KOPT-K1 (cell line): ENCODE results near the gene DIO3.

ENCODE experiments used
- H3K27ac ChIP-seq: fragments of 200-600 bp; sonication (generic); 2 replicates; pipeline ENCODE4 v1.5.1; 2016; ENCODE audit warnings: antibody characterized with exemption, mild to moderate bottlenecking, low read depth, low read length; ENCODE audit not compliant: poor library complexity, severe bottlenecking
- H3K36me3 ChIP-seq: fragments of 200-600 bp; sonication (generic); 2 replicates; pipeline ENCODE4 v1.5.1; 2017; ENCODE audit warnings: antibody characterized with exemption, mild to moderate bottlenecking, low read length, moderate library complexity; ENCODE audit not compliant: insufficient read depth
- H3K9me3 ChIP-seq: fragments of 200-600 bp; sonication (generic); 2 replicates; pipeline ENCODE4 v1.5.1; 2017; ENCODE audit warnings: antibody characterized with exemption, low read length, mild to moderate bottlenecking; ENCODE audit not compliant: insufficient read depth, poor library complexity, severe bottlenecking

The DIO3 gene

GRCh38 chr14:101579372-101580080 lies 18.2 kb downstream of the DIO3 start:
- no peaks in the 10 kb centered on the region for H3K36me3 ChIP-seq
- H3K9me3 ChIP-seq = no peaks in the 10 kb centered on the region
- H3K27ac ChIP-seq = no peak overlapping the region

GRCh38 chr14:101581806-101582205 lies 20.5 kb downstream of the DIO3 start:
- Histone ChIP-seq H3K27ac (no peak overlapping the region), H3K9me3 (no peaks in the 10 kb centered on the region), H3K36me3 (no peaks in the 10 kb centered on the region)

- Histone ChIP-seq H3K9me3 (no peaks in the 10 kb centered on the region), H3K36me3 (no peaks in the 10 kb centered on the region), H3K27ac (no peak overlapping the region)
These were observed 21.0 kb downstream of the DIO3 start for GRCh38 chr14:101582294-101582693.

GRCh38 chr14:101583006-101583714 lies 21.9 kb downstream of the DIO3 start:
- Histone ChIP-seq H3K27ac (no peak overlapping the region), H3K9me3 (no peaks in the 10 kb centered on the region), H3K36me3 (no peaks in the 10 kb centered on the region)

GRCh38 chr14:101583715-101584054 lies 22.4 kb downstream of the DIO3 start:
- no peak overlapping the region for H3K27ac ChIP-seq
- no peaks in the 10 kb centered on the region for H3K9me3 ChIP-seq

GRCh38 chr14:101584055-101584859 lies 23.0 kb downstream of the DIO3 start:
- no peaks in the 10 kb centered on the region for H3K9me3 ChIP-seq
- no peak overlapping the region for H3K27ac ChIP-seq
- no peaks in the 10 kb centered on the region for H3K36me3 ChIP-seq

More at GRCh38 chr14:101583715-101584054, 22.4 kb downstream of the DIO3 start:
- H3K36me3 ChIP-seq = no peaks in the 10 kb centered on the region

- Histone ChIP-seq H3K9me3 (no peaks in the 10 kb centered on the region), H3K36me3 (no peaks in the 10 kb centered on the region), H3K27ac (no peak overlapping the region)
These were observed 23.9 kb downstream of the DIO3 start for GRCh38 chr14:101585211-101585610.

GRCh38 chr14:101586531-101587430 lies 25.5 kb downstream of the DIO3 start:
- no peak overlapping the region for H3K27ac ChIP-seq
- no peaks in the 10 kb centered on the region for H3K9me3 ChIP-seq
- H3K36me3 ChIP-seq = no peaks in the 10 kb centered on the region

GRCh38 chr14:101587441-101587911 lies 26.2 kb downstream of the DIO3 start:
- Histone ChIP-seq H3K36me3 (no peaks in the 10 kb centered on the region), H3K9me3 (no peaks in the 10 kb centered on the region)

GRCh38 chr14:101588286-101588975 lies 27.1 kb downstream of the DIO3 start:
- Histone ChIP-seq H3K9me3 (no peaks in the 10 kb centered on the region), H3K27ac (no peak overlapping the region), H3K36me3 (no peaks in the 10 kb centered on the region)

More at GRCh38 chr14:101587441-101587911, 26.2 kb downstream of the DIO3 start:
- no peak overlapping the region for H3K27ac ChIP-seq

GRCh38 chr14:101588990-101589389 lies 27.7 kb downstream of the DIO3 start:
- Histone ChIP-seq H3K27ac (no peak overlapping the region), H3K36me3 (no peaks in the 10 kb centered on the region), H3K9me3 (no peaks in the 10 kb centered on the region)

- Histone ChIP-seq H3K9me3 (no peaks in the 10 kb centered on the region), H3K27ac (no peak overlapping the region), H3K36me3 (no peaks in the 10 kb centered on the region)
These were observed 28.3 kb downstream of the DIO3 start for GRCh38 chr14:101589486-101590015.

GRCh38 chr14:101590062-101590461 lies 28.8 kb downstream of the DIO3 start:
- H3K36me3 ChIP-seq = no peaks in the 10 kb centered on the region
- H3K27ac ChIP-seq = no peak overlapping the region
- H3K9me3 ChIP-seq = no peaks in the 10 kb centered on the region

GRCh38 chr14:101590616-101591015 lies 29.3 kb downstream of the DIO3 start:
- no peaks in the 10 kb centered on the region for H3K9me3 ChIP-seq
- no peaks in the 10 kb centered on the region for H3K36me3 ChIP-seq
- H3K27ac ChIP-seq = no peak overlapping the region
